Skin of body (tissue), 2 donors: ENCODE results near the gene PFKFB2. TPM values are rescaled to one million over a fixed set of nuclear protein-coding genes. Genes with fewer than 3 reads are reported as not detected.

Experiments used
- DNase-seq: peaks from one replicate; lab custom pipeline; 2025; lab: John Stamatoyannopoulos, UW
- total RNA-seq: library from RNA; depleted of rRNA; stranded (reverse); fragments of >200 nt; gene quantifications from one replicate; pipeline ENCODE4 v1.2.3, GENCODE V29; 2014

Gene PFKFB2
- total RNA-seq: 9.4 TPM

DNA sequence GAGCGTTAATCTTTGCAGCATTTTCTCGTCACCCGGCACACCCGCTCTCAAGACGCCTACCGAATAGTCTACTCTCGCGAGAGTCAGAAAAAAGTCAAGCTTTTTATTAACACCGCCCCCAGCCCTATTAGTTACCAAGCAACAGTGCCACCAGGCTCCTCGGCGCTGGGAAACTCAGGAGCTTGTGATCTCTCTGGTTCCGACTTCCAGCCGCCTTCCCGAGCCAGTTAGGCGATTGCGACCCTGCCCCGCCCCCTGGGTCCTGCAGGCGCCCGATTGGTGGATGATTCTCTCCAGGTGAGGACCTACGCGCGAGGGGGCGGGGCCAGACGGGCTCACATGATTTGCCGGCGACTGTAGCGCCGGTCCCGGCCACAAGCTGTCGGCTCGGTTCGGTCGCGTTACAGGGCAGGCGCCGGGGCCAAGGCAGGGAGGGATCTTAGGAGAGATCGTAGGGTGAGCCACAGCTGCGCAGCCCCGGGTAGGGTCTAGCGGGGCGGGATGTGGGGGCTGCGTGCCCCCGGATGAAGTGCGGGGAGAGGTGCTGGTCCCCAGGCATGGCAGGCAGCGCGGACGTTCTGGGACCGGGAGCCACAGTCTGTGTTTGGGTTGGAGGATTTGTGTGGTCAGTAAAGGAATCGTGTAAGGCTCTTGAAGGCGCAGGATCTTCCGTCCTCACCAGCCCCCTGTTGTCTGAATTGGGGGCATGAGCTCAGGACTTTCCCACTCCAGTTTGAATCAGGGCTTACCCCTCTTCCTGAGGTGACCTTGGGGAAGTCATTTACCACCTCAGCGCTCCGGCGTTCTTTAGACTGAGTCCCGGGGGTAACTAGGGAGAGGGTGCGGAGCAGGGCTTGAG lies at the start of gene PFKFB2:
PFKFB2 (plus strand) TSS at position 365 of the 859 bp plus-strand sequence. CDS start 1,443 bp downstream, outside the sequence.
- DNase-seq: peak; percentile 87

- DNase-seq: no peak
These were observed 47.9 kb upstream of the PFKFB2 start for GRCh38 chr1:207004931-207005830.

DNA sequence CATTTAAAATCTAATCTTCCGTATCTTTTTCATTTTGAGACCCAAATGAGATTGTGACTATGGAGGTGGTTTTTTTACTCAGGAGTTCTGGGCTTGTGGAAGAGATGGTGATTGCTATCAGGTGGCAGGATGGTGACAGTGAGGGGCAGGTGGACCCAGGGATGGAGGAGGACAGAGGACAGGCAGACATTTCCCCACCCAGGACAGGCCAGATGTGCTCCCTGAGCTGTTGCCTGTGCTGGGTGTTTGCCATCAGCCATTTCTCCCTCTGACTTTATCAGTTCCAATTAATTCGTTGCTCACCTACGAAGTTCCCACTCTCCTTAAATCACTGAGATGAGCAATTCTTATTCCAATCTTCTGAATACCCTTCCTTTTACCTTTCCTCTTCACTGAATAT lies 47.0 kb upstream of the PFKFB2 start:
- no peak for DNase-seq

- no peak for DNase-seq
These were observed 46.2 kb upstream of the PFKFB2 start for GRCh38 chr1:207006914-207007313.

DNA sequence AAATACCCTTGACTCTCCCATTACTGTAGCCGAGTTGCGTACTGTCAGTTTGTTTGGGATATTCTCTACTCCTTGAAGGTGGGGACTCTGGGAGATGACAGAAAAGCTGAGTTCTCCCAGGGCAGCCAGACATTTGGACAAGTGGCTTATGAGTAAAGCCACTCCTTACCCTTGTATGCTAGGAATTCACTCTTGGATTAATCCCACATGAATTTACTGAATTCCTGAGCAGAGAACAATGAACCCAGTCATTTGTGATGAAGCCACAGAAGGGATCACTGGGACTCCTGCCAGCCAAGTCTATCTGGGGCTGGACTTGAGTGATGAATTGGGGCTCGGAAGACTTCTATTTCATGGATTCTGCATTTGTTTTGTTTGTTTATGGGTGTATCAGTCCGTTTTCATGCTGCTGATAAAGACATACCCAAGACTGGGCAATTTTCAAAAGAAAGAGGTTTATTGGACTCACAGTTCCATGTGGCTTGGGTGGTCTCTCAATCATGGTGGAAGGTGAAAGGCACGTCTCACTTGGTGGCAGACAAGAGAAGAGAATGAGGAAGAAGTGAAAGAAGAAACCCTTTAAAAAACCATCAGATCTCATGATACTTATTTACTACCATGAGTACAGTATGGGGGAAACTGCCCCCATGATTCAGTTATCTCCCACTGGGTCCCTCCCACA lies 45.6 kb upstream of the PFKFB2 start:
- peak; percentile 7 for DNase-seq

DNA sequence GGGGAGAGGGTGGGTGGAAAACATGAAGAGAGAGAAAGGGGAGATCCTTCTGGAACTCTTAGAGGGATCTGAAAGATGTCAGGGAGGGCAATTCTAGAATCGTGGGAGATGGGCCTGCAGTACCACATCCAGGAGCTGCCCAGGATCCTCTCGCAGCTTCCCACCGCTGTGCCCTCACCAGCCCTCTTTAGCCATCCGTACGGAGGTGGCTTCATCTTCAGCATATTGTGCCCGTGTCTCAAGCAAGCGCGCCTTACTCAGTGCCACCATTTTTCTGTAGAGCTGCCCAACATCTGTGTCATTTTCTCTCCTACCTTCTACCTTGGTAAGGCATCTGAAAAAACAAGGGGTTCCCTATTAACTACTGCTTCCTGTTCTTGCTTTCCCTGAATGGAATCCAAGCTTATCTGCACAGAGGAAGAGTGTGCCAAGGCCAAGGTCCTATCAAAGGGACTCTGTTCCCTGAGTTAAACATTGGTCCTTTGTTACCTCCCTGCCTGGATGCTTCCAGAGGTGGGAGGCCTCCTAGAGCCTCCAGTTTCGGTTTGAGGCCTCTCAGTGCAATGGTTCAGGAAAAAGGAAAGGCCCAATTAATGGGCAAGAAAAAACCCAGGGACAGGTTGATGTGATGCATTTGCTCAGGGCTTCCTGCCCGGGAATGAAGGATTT lies 43.8 kb upstream of the PFKFB2 start:
- no peak for DNase-seq

GRCh38 chr1:207009945-207010344 lies 43.1 kb upstream of the PFKFB2 start:
- DNase-seq: no peak

DNA sequence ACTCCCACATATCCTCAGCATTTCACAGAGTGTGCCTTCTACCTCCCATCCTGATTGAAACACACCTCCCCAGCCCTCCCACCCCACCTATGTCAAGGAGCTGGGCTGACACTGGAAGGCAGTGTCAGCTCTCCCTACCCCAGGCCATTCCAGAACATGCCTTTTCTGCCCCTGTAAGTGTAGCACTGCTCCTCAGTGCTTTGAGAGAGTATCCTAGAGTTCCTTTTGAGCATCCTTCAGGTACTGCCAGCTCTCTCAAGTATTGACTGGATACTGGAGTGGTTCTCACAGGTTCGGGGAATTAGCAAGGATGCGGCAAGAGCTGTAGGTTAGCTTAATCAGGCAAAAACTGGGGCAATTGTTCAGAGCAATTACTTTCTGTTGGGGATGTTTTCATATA lies 42.3 kb upstream of the PFKFB2 start:
- no peak for DNase-seq

- DNase-seq: no peak
These were observed 39.6 kb upstream of the PFKFB2 start for GRCh38 chr1:207013321-207014085.

GRCh38 chr1:207014728-207015127 lies 38.3 kb upstream of the PFKFB2 start:
- DNase-seq: no peak

DNA sequence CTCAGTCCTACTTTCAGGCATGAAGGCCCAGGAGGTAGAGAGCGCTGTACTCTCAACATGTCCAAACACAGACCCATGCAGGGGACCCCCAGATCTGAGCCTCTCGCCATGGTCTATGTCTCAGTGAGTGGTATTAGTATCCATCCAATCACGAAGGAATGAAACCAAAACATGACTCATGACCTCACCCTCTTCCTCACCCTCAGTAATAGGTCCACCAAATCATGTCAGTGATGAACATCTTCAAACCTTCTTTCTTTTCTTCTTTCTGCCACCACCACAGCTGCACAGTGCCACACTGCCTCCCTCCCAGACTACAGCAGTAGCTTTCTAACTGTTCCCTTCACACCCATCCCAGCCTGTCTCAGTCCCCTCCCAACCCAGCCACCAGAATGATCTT lies 37.3 kb upstream of the PFKFB2 start:
- no peak for DNase-seq

GRCh38 chr1:207017615-207018559 lies 35.2 kb upstream of the PFKFB2 start:
- DNase-seq: peak; percentile 23

- no peak for DNase-seq
These were observed 34.4 kb upstream of the PFKFB2 start for GRCh38 chr1:207018707-207019106.

GRCh38 chr1:207019161-207019560 lies 33.9 kb upstream of the PFKFB2 start:
- no peak for DNase-seq

DNA sequence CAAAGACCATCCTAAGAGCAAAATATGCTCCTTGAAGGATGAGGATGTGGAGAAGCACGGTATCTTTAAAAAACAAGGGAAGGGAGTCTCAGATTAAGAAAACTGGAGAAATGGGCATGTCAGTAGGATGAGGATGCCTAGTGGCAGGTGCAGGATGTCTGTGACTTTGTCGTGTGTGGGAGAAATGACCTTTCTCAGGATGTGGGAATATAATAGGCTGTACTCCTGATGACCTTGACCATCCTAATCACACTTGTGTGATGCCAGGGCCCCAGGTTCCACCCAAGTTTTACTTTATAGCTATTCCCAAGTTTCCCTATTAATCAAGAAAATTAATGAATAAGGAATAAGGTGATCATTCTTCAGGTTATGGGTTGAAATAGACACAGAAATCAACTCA lies 33.4 kb upstream of the PFKFB2 start:
- DNase-seq: no peak

- peak; percentile 6 for DNase-seq
These were observed 32.9 kb upstream of the PFKFB2 start for GRCh38 chr1:207020065-207020708.

- DNase-seq: no peak
These were observed 32.4 kb upstream of the PFKFB2 start for GRCh38 chr1:207020709-207021107.

DNA sequence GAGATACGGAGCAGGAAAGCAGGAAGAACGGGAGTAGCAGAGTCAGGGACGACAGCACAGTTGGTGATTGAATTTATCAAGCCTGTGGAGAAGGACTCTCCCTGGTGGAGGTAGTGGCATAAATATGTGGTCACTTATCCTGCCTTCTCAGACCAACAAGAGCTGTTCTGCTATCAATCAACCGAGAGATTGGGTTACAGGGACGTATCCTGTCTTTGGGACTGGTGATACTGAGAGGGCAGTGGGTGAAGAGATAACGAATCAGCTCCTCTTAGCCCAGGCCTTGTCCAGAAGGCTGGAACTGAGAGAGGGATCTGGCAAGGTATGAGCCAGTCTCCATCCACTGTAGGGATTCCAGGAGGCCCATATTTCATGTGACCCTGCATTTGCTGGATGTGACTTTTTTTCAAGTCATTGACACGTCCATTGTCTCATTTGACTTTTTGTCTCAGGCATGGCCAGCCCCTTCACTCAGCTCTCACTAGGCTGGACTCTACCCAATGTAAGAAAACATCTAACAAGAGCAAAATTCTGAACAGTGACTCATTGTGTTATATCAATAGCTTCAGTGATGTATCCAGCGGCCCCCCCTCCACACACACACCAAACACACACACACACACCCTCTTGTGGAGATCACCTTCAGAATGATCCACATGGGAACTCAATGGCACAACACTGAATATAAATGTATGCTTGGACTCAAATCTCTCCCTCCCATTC lies 31.8 kb upstream of the PFKFB2 start:
- no peak for DNase-seq
